Measurements from ENCODE around the gene CYP4F11.
"Not testable (repeated sequence)": the region's sequence is repeated elsewhere in the genome, so short reads cannot be mapped to it uniquely, and the experiment has no call there.

The CYP4F11 gene

GRCh38 chr19:15883329-15883728, 51.0 kb downstream of the CYP4F11 start:
- not testable (repeated sequence) for DNase-seq (ENCODE audit: low spot score)

DNA sequence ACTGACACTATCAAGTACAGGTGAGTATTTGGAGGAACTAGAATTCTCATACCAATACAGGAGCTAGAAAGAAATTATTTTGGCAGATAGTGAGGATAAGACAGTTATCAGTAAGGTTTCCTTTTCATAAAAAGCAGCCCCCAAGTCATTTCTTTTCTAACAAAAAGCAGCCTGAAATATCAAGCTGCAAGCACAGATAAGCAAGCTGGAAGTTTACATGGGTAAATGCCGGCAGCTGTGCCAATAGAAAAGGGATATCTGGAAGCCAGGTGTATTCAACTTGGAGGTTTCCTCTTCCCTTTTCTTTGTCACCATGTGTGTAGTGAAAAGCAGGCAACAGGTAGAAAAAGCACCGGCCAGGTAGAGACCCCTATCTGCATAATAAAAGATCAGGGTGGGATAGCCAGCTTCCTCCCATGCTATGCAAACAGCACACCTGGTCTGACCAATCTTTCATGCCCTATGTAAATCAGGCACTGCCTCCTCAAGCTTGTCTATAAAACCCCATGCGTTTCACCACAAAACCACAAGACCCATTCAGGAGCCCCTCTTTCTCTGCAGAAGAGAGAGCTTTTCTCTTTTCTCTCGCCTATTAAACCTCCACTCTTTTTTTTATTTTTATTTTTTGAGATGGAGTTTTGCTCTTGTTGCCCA, 59.4 kb downstream of the CYP4F11 start:
- no peak for DNase-seq (ENCODE audit: low spot score)

GRCh38 chr19:15873771-15874170, 60.6 kb downstream of the CYP4F11 start:
- DNase-seq (ENCODE audit: low spot score): not testable (repeated sequence)

GRCh38 chr19:15871570-15871969, 62.8 kb downstream of the CYP4F11 start:
- no peak for DNase-seq (ENCODE audit: low spot score)

- DNase-seq (ENCODE audit: low spot score): no peak
Measured at GRCh38 chr19:15869873-15870272, 64.5 kb downstream of the CYP4F11 start.

DNA sequence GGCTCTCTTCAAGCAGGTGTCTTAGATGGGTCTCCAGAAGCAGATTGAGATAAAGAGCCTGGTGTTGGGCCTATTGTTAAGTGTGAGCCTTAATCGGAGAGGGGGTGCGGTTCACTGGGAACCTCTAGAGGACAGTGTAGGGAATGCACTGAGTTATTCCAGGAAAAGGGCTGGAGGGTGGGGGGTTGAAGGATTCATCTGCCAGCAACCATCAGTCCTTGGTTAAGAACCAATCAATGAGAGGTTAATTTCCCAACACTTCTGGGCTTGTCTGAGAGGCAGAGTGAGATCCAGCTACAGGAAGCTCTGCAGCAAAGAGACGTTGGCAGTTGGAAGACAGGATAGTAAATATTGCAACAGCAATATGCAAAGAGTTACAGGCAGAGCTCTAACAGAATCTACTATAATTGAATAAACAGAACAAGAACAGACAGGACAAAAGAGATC, 65.2 kb downstream of the CYP4F11 start:
- peak; percentile 11 for DNase-seq (ENCODE audit: low spot score)

- DNase-seq (ENCODE audit: low spot score): no peak
Measured at GRCh38 chr19:15866636-15867035, 67.7 kb downstream of the CYP4F11 start.

DNA sequence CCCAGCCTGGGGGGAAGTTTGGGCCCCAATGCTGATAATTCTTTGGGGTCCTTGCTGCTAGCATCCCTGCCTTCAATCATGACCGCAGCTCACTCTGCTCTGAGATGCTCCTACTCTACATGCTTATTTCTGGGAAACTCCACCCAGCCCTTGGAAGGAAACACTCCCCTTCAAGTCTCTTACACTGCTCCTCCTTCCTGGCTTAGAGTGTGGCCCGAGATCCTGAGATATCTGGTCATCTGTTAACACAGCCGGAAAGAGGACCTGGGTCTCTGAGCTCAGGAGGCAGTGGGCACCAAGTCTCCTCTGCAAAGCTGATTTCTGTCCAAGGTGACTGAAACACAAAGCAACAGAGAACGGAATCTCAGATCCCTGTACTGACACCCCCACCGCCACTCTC, 69.5 kb downstream of the CYP4F11 start:
- DNase-seq (ENCODE audit: low spot score): no peak

GRCh38 chr19:15863272-15863671, 71.1 kb downstream of the CYP4F11 start:
- no peak for DNase-seq (ENCODE audit: low spot score)

- no peak for DNase-seq (ENCODE audit: low spot score)
Measured at GRCh38 chr19:15862444-15862843, 71.9 kb downstream of the CYP4F11 start.

Data from globus pallidus (tissue), 1 donor.